Mesendoderm (in vitro differentiated cells): ENCODE results near the gene ARL4A.

Experiments used
- DNase-seq: peaks from one replicate; pipeline ENCODE4 v3.0.0; 2013
- H2AK5ac ChIP-seq: 2 replicates; pipeline ENCODE4 v1.6.1; 2013; ENCODE audit warnings: low read length, inconsistent platforms
- H2BK120ac ChIP-seq: 2 replicates; pipeline ENCODE4 v1.6.1; 2013; ENCODE audit warnings: low read depth, mild to moderate bottlenecking, low read length, moderate library complexity, mixed read lengths
- H2BK15ac ChIP-seq: replicated peaks from 2 replicates; pipeline ENCODE4 v1.6.1; 2013; ENCODE audit warnings: low read depth, mild to moderate bottlenecking, moderate library complexity
- H2BK5ac ChIP-seq: 2 replicates; pipeline ENCODE4 v1.6.1; 2013; ENCODE audit warnings: low read length, inconsistent platforms
- H3K18ac ChIP-seq: 2 replicates; pipeline ENCODE4 v1.6.1; 2013; ENCODE audit warnings: mild to moderate bottlenecking, low read length, mixed read lengths
- H3K23ac ChIP-seq: one replicate; pipeline ENCODE4 v1.6.1; 2013; ENCODE audit warnings: low read length
- H3K27ac ChIP-seq: 2 replicates; pipeline ENCODE4 v1.5.1; 2013; ENCODE audit warnings: low read depth, mild to moderate bottlenecking, inconsistent platforms, low read length, moderate library complexity
- H3K27me3 ChIP-seq: 2 replicates; pipeline ENCODE4 v1.6.1; 2013; ENCODE audit warnings: low read length, control low read depth, mild to moderate bottlenecking, inconsistent platforms; ENCODE audit not compliant: insufficient read depth, poor library complexity
- H3K36me3 ChIP-seq: 2 replicates; pipeline ENCODE4 v1.6.1; 2013; ENCODE audit warnings: low read length, inconsistent platforms; ENCODE audit not compliant: control insufficient read depth, insufficient read depth
- H3K4ac ChIP-seq: one replicate; pipeline ENCODE4 v1.6.1; 2013; ENCODE audit warnings: low read depth, mild to moderate bottlenecking, low read length, moderate library complexity
- H3K4me1 ChIP-seq: 2 replicates; pipeline ENCODE4 v1.6.1; 2013; ENCODE audit warnings: low read depth, low read length, inconsistent platforms; ENCODE audit not compliant: control insufficient read depth
- H3K4me2 ChIP-seq: 2 replicates; pipeline ENCODE4 v1.6.1; 2013; ENCODE audit warnings: low read length
- H3K4me3 ChIP-seq: 2 replicates; pipeline ENCODE4 v1.5.1; 2013; ENCODE audit warnings: mild to moderate bottlenecking, low read length
- H3K56ac ChIP-seq: one replicate; pipeline ENCODE4 v1.6.1; 2013; ENCODE audit warnings: low read length
- H3K79me1 ChIP-seq: 2 replicates; pipeline ENCODE4 v1.6.1; 2013; ENCODE audit warnings: low read length, inconsistent platforms
- H3K79me2 ChIP-seq: 2 replicates; pipeline ENCODE4 v1.6.1; 2013; ENCODE audit warnings: mild to moderate bottlenecking, low read length; ENCODE audit not compliant: control insufficient read depth, insufficient read depth
- H3K9ac ChIP-seq: 2 replicates; pipeline ENCODE4 v1.6.1; 2013; ENCODE audit warnings: low read length, inconsistent platforms
- H4K5ac ChIP-seq: one replicate; pipeline ENCODE4 v1.6.1; 2013; ENCODE audit warnings: low read length
- H4K8ac ChIP-seq: one replicate; pipeline ENCODE4 v1.6.1; 2013; ENCODE audit warnings: low read depth, mild to moderate bottlenecking, control low read depth, low read length, moderate library complexity
- WGBS: extraction: QIAGEN DNeasy Blood & Tissue Kit; methylation state at CpG from one replicate; pipeline ENCODE4 v1.1.7; 2013; ENCODE audit warnings: low lambda C conversion rate, missing lambda C conversion rate; ENCODE audit not compliant: insufficient coverage; ENCODE audit errors: extremely low coverage; 5-methylcytosine and 5-hydroxymethylcytosine counted together

Gene ARL4A

DNA sequence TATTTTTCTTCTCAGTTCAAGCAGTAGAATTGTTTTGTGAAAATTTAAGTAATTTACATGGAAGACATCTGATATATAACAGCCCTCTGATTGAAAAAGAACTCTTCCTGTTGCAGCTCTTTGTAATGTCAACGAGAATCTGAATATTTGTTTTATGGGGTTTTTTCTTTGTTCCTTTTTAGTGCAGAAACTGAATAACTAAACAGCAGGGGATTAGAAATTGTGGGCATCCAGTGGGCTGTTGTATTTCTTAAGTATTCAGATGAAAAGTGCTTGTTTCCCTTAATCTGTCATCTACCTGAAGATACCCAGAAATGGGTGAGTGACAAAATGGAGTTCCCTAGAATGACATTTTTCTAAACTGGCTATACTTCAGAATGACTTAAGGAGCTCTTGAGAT, 7.4 kb downstream of the ARL4A start:
- no peak overlapping the region for H3K4me3 ChIP-seq
- WGBS = no CpG with 5 or more reads among the region's 1 CpG
- H3K23ac ChIP-seq = no peak overlapping the region
- no peak overlapping the region for H3K4ac ChIP-seq
- H3K9ac ChIP-seq = no peak overlapping the region
- H3K27me3 ChIP-seq = no peaks in the 10 kb centered on the region
- no peak overlapping the region for H3K27ac ChIP-seq
- H4K5ac ChIP-seq = no peak overlapping the region
- H2BK15ac ChIP-seq = no peak overlapping the region
- H3K4me2 ChIP-seq = no peak overlapping the region
- no peak overlapping the region for H3K56ac ChIP-seq
- no peak overlapping the region for H3K18ac ChIP-seq
- no peak overlapping the region for H2BK5ac ChIP-seq
- no peaks in the 10 kb centered on the region for H3K36me3 ChIP-seq
- H3K79me2 ChIP-seq = peaks cover under 1% of the 10 kb centered on the region
- no peak overlapping the region for H2AK5ac ChIP-seq
- H2BK120ac ChIP-seq = no peak overlapping the region
- H3K4me1 ChIP-seq = no peaks in the 10 kb centered on the region
- no peak for DNase-seq
- no peaks in the 10 kb centered on the region for H3K79me1 ChIP-seq
- no peak overlapping the region for H4K8ac ChIP-seq

DNA sequence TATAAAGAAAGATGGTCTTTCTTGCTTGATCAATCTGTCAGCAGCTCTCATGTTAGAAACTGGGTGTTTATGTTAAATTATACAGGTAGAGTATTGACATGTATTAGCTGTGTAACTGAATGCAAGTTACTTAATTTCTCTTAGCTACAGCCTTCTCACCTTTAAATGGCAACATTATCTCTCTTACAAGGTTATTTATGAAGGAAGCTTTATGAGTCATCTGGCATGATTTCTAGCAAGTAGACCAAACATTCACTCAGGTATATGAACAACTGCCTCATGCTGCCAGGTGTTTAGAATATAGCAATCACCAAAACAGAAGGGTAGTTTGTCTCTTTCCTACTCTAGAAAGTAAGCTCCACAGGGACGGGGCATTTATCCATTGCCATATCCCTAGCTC, 8.5 kb downstream of the ARL4A start:
- Histone ChIP-seq H3K56ac (no peak overlapping the region), H2BK5ac (no peak overlapping the region), H3K79me2 (no peaks in the 10 kb centered on the region), H4K5ac (no peak overlapping the region), H2AK5ac (no peak overlapping the region), H2BK120ac (no peak overlapping the region), H3K18ac (no peak overlapping the region), H3K27me3 (no peaks in the 10 kb centered on the region), H2BK15ac (no peak overlapping the region), H3K27ac (no peak overlapping the region), H3K4me3 (no peak overlapping the region), H3K23ac (no peak overlapping the region), H4K8ac (no peak overlapping the region), H3K4ac (no peak overlapping the region), H3K4me2 (no peak overlapping the region), H3K4me1 (no peaks in the 10 kb centered on the region), H3K36me3 (no peaks in the 10 kb centered on the region), H3K79me1 (no peaks in the 10 kb centered on the region), H3K9ac (no peak overlapping the region)
- no peak for DNase-seq
- WGBS = no CpG with 5 or more reads among the region's 1 CpG

DNA sequence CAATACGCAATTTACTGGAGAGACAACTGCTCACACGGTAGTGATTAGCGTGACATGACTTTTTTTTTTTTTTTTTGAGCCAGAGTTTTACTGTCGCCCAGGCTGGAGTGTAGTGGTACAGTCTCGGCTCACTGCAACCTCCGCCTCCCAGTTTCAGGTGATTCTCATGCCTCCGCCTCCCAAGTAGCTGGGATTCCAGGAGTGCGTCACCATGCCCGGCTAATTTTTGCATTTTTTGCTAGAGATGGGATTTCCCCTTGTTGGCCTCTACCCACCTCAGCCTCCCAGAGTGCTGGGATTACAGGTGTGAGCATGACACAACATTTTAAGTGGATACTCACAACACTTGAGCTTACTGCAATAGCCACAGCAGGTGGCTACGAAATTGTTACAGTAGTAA, 11.9 kb downstream of the ARL4A start:
- H3K27ac ChIP-seq = no peak overlapping the region
- H3K23ac ChIP-seq = no peak overlapping the region
- H2BK5ac ChIP-seq = no peak overlapping the region
- no peak overlapping the region for H3K9ac ChIP-seq
- no peak overlapping the region for H4K8ac ChIP-seq
- H3K27me3 ChIP-seq = no peaks in the 10 kb centered on the region
- no peaks in the 10 kb centered on the region for H3K79me2 ChIP-seq
- no peaks in the 10 kb centered on the region for H3K79me1 ChIP-seq
- H2BK120ac ChIP-seq = no peak overlapping the region
- H3K36me3 ChIP-seq = no peaks in the 10 kb centered on the region
- no peak overlapping the region for H3K18ac ChIP-seq
- no peak overlapping the region for H2AK5ac ChIP-seq
- H2BK15ac ChIP-seq = no peak overlapping the region
- no peak overlapping the region for H4K5ac ChIP-seq
- no peak overlapping the region for H3K4ac ChIP-seq
- no peaks in the 10 kb centered on the region for H3K4me1 ChIP-seq
- no peak overlapping the region for H3K56ac ChIP-seq
- H3K4me3 ChIP-seq = no peak overlapping the region
- DNase-seq = no peak
- no CpG with 5 or more reads among the region's 10 CpGs for WGBS
- no peak overlapping the region for H3K4me2 ChIP-seq

- Histone ChIP-seq H3K4ac (no peak overlapping the region), H3K79me1 (no peaks in the 10 kb centered on the region), H3K4me2 (no peak overlapping the region), H2BK120ac (no peak overlapping the region), H3K27ac (no peak overlapping the region), H3K79me2 (no peaks in the 10 kb centered on the region), H3K36me3 (no peaks in the 10 kb centered on the region), H3K4me1 (no peaks in the 10 kb centered on the region), H2BK15ac (no peak overlapping the region), H3K18ac (no peak overlapping the region), H3K56ac (no peak overlapping the region), H4K5ac (no peak overlapping the region), H3K4me3 (no peak overlapping the region), H3K23ac (no peak overlapping the region), H3K27me3 (no peaks in the 10 kb centered on the region), H2AK5ac (no peak overlapping the region), H2BK5ac (no peak overlapping the region), H4K8ac (no peak overlapping the region), H3K9ac (no peak overlapping the region)
- DNase-seq = no peak
- WGBS = no CpG with 5 or more reads among the region's 2 CpGs
Measured at GRCh38 chr7:12701433-12701832, 14.0 kb downstream of the ARL4A start.

- Histone ChIP-seq H2BK5ac (no peak overlapping the region), H2BK120ac (no peak overlapping the region), H4K8ac (no peak overlapping the region), H3K27ac (no peak overlapping the region), H3K79me2 (no peaks in the 10 kb centered on the region), H3K56ac (no peak overlapping the region), H3K23ac (no peak overlapping the region), H3K4me1 (no peaks in the 10 kb centered on the region), H3K79me1 (no peaks in the 10 kb centered on the region), H3K4me3 (no peak overlapping the region), H2BK15ac (no peak overlapping the region), H3K18ac (no peak overlapping the region), H4K5ac (no peak overlapping the region), H3K9ac (no peak overlapping the region), H3K4me2 (no peak overlapping the region), H2AK5ac (no peak overlapping the region), H3K4ac (no peak overlapping the region), H3K36me3 (no peaks in the 10 kb centered on the region), H3K27me3 (no peaks in the 10 kb centered on the region)
- DNase-seq = no peak
- WGBS = no CpG with 5 or more reads among the region's 2 CpGs
Measured at GRCh38 chr7:12703881-12704280, 16.4 kb downstream of the ARL4A start.

DNA sequence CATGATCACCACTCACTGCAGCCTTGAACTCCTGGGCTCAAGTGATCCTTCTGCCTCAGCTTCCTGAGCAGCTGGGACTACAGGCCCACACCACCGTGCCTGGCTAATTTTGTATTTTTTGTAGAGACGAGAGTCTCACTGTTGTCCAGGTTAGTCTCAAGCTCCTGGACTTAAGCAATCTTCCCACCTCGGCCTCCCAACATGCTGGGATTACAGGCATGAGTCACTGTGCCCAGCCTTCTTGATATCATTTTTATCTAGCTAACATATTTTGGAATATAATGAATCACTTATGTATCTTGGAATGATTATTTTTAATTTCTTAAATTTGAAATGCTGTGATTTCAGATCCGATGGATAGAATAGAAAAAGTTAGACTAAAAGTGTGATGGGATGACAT, 18.4 kb downstream of the ARL4A start:
- Histone ChIP-seq H2BK120ac (no peak overlapping the region), H3K23ac (no peak overlapping the region), H3K27me3 (no peaks in the 10 kb centered on the region), H3K79me2 (no peaks in the 10 kb centered on the region), H3K4me3 (no peak overlapping the region), H3K4me1 (no peaks in the 10 kb centered on the region), H2AK5ac (no peak overlapping the region), H3K36me3 (no peaks in the 10 kb centered on the region), H3K79me1 (no peaks in the 10 kb centered on the region), H2BK15ac (no peak overlapping the region), H3K4ac (no peak overlapping the region), H4K8ac (no peak overlapping the region), H3K56ac (no peak overlapping the region), H3K9ac (no peak overlapping the region), H3K18ac (no peak overlapping the region), H3K4me2 (no peak overlapping the region), H4K5ac (no peak overlapping the region), H2BK5ac (no peak overlapping the region), H3K27ac (no peak overlapping the region)
- DNase-seq = no peak
- no CpG with 5 or more reads among the region's 4 CpGs for WGBS
